K562 (cell line): Measurements from ENCODE around the gene UBXN2A. TPM values are rescaled to one million over a fixed set of nuclear protein-coding genes. Genes with fewer than 3 reads are reported as not detected.

Source experiments
- NFIC ChIP-seq: fragments of 450-650 bp; IDR thresholded peaks from 2 replicates; pipeline ENCODE4 v1.6.1; 2017; ENCODE audit warnings: mild to moderate bottlenecking, inconsistent platforms
- NR2C1 ChIP-seq, 2 experiments: fragments of 450-650 bp; IDR thresholded peaks; 2 replicates each; pipeline ENCODE4 v1.6.1; 2017; ENCODE audit warnings: mild to moderate bottlenecking in 2 of 2, antibody characterized with exemption in 1 of 2, inconsistent platforms in 1 of 2, missing compliant biosample characterization in 1 of 2, missing genetic modification characterization in 1 of 2
- NR2C2 ChIP-seq, 2 experiments: fragments of 200-800 bp in 1 of 2; sonication (Bioruptor generic) in 1 of 2; sonication (generic) in 1 of 2; formaldehyde crosslinking in 1 of 2; IDR thresholded peaks; 2 replicates each; pipeline versions ENCODE4 v1.6.1 to v1.8.0; 2016 to 2022; ENCODE audit warnings: mild to moderate bottlenecking in 1 of 2, missing compliant biosample characterization in 1 of 2, missing genetic modification characterization in 1 of 2, missing genetic modification reagents in 1 of 2
- TARDBP ChIP-seq: fragments of 450-650 bp; IDR thresholded peaks from 2 replicates; pipeline ENCODE4 v1.6.1; 2016
- ZNF766 ChIP-seq: fragments of 200-800 bp; sonication (Bioruptor generic); conservative IDR thresholded peaks from 2 replicates; pipeline ENCODE4 v1.6.1; 2016; ENCODE audit warnings: missing genetic modification characterization, missing compliant biosample characterization
- polyA plus RNA-seq, 8 experiments: library from polyadenylated mRNA; depleted of rRNA in 4 of 8; stranded (reverse) in 5 of 8; unstranded in 3 of 8; fragments of >200 nt; fragmentation: Nextera tagmentation in 2 of 8; fragmentation: Illumina TruSeq in 1 of 8; extraction: Ambion mirVana in 2 of 8; extraction: Trizol in 1 of 8; gene quantifications; 2 replicates each; pipeline versions ENCODE4 v1.2.1 to v1.2.3, GENCODE V29; 2011 to 2014; ENCODE audit warnings: inconsistent platforms in 1 of 8, missing spikeins in 1 of 8
- total RNA-seq, 7 experiments: library from RNA; depleted of rRNA in 6 of 7; stranded (reverse); fragments of >200 nt in 6 of 7; fragmentation: Illumina TruSeq in 2 of 7; extraction: Trizol in 2 of 7; gene quantifications; 2 replicates each; pipeline versions ENCODE4 v1.2.1 to v1.2.3, GENCODE V29; 2011 to 2021; ENCODE audit warnings: low replicate concordance in 1 of 7
- TF ChIP-seq, protein P1 (sequence below): sonication (generic); formaldehyde crosslinking; IDR thresholded peaks from 2 replicates; pipeline ENCODE4 v1.9.0; 2022; ENCODE audit warnings: mild to moderate bottlenecking, missing genetic modification reagents
- TF ChIP-seq, protein P2 (sequence below), 2 experiments: fragments of 200-800 bp in 1 of 2; sonication (Bioruptor generic) in 1 of 2; sonication (generic) in 1 of 2; formaldehyde crosslinking in 1 of 2; IDR thresholded peaks in 1 of 2; conservative IDR thresholded peaks in 1 of 2; 2 replicates each; pipeline versions ENCODE4 v1.5.0 to v1.6.1; 2016 to 2020; ENCODE audit warnings: missing compliant biosample characterization in 1 of 2, missing genetic modification characterization in 1 of 2, missing genetic modification reagents in 1 of 2

The UBXN2A gene
- total and polyA plus RNA-seq, 9 of the 15 experiments (the other 6 are each of a cell fraction or from before 2014, with no cell fraction given): 3.4 to 25.6 (median 16.0) TPM

DNA sequence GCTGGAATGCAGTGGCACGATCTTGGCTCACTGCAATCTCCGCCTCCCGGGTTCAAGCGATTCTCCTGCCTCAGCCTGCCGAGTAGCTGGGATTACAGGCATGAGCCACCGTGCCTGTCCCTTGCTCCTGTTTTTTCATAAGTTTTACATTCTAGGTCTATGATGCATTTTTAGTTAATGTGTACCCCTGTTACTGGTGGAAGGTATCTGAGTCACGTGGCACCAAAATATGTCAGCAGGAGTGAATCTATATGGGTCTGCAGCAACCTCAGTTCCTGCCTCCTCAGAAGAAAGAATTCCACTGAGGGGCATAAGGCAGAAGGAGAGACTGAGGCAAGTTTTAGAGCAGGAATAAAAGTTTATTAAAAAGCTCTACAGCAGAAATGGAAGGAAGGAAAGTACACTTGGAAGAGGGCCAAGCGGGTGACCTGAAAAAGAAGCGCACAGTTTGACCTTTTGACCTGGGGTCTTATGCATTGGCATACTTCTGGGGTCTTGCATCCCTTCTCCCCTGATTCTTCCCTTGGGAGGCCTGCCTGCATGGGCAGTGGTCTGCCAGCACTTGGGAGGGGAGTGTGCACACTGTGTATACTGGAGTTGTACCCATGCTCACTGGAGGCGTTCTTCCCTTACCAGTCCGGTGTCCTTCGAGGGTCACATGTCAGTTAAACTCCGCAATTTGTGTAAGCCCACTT lies 68.6 kb downstream of the UBXN2A start (continued):
- TF ChIP-seq, protein P1, sequence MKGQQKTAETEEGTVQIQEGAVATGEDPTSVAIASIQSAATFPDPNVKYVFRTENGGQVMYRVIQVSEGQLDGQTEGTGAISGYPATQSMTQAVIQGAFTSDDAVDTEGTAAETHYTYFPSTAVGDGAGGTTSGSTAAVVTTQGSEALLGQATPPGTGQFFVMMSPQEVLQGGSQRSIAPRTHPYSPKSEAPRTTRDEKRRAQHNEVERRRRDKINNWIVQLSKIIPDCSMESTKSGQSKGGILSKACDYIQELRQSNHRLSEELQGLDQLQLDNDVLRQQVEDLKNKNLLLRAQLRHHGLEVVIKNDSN (CRISPR knock-in tag): peak; percentile 17; the same call in 1 of the 2 replicates
- TF ChIP-seq NR2C2 (CRISPR knock-in tag; IDR thresholded peaks at IDR 0.05): peak; percentile 52; the same call in 1 of the 2 replicates
- no peak; the same call in 1 of the 2 replicates for TF ChIP-seq NR2C2 (tag; IDR thresholded peaks at IDR 0.05)
- no peak for TF ChIP-seq TARDBP
- peak; percentile 59 for TF ChIP-seq NR2C1 (IDR thresholded peaks at IDR 0.05)
- TF ChIP-seq NR2C1 (tag; IDR thresholded peaks at IDR 0.05): no peak
- TF ChIP-seq, protein P2, sequence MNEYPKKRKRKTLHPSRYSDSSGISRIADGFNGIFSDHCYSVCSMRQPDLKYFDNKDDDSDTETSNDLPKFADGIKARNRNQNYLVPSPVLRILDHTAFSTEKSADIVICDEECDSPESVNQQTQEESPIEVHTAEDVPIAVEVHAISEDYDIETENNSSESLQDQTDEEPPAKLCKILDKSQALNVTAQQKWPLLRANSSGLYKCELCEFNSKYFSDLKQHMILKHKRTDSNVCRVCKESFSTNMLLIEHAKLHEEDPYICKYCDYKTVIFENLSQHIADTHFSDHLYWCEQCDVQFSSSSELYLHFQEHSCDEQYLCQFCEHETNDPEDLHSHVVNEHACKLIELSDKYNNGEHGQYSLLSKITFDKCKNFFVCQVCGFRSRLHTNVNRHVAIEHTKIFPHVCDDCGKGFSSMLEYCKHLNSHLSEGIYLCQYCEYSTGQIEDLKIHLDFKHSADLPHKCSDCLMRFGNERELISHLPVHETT (CRISPR knock-in tag; conservative IDR thresholded peaks at IDR 0.05 in 1 of 2, IDR thresholded peaks at IDR 0.05 in 1 of 2): 0 out of 4 replicates have a peak, but pooled peaks of 1 of the 2 experiments have one; percentile 30
- TF ChIP-seq NFIC: peak; percentile 88
- TF ChIP-seq ZNF766 (CRISPR knock-in tag): no peak
